Measurements from ENCODE around the gene CROCC.

- TF ChIP-seq POLR2A (IDR thresholded peaks at IDR 0.05): no peak
- no peak for TF ChIP-seq CTCF (IDR thresholded peaks at IDR 0.05)
These were observed 61.2 kb downstream of the CROCC start for GRCh38 chr1:16982902-16983301.
